ENCODE data around the gene ADORA1. TPM values are rescaled to one million over a fixed set of nuclear protein-coding genes. Genes with fewer than 3 reads are reported as not detected.

The ADORA1 gene
- total RNA-seq: 4.1 TPM
- long read RNA-seq, partial matches to known transcripts: 4 of 6 reads
- long read RNA-seq, other reads (novel, unspliced or antisense): 2 of 6 reads

- Histone ChIP-seq H3K27me3 (peaks cover 38% of the 10 kb centered on the region), H3K27ac (no peak within 1 kb of the TSS)
Observed at GRCh38 chr1:203127666-203128430, at the start of gene ADORA1. Gene ADORA1 (plus strand): TSS chr1:203127726. CDS start chr1:203128842, 1,116 bp downstream.

GRCh38 chr1:203077956-203078355 is 49.6 kb upstream of the ADORA1 start:
- DNase-seq (no peak), ATAC-seq (no peak)
- Histone ChIP-seq H3K36me3 (no peaks in the 10 kb centered on the region), H3K27ac (no peak overlapping the region), H3K27me3 (peaks cover 7% of the 10 kb centered on the region), H3K4me3 (no peak overlapping the region), H3K4me1 (peaks cover 8% of the 10 kb centered on the region), H3K9me3 (no peaks in the 10 kb centered on the region)
- intact Hi-C loops (cut with DNase I): no loop called here
- no peak for TF ChIP-seq CTCF (IDR thresholded peaks at IDR 0.05)

More at GRCh38 chr1:203127666-203128430, at the start of gene ADORA1:
- Histone ChIP-seq H3K9me3 (no peaks in the 10 kb centered on the region), H3K4me1 (peaks cover 41% of the 10 kb centered on the region), H3K36me3 (no peaks in the 10 kb centered on the region), H3K4me3 (peak within 1 kb of the TSS; percentile 46)
- TF ChIP-seq CTCF (IDR thresholded peaks at IDR 0.05): no peak
- intact Hi-C loops (cut with DNase I): no loop called here
- ATAC-seq (peak; percentile 85), DNase-seq (peak; percentile 85)

- H3K4me1 ChIP-seq: peaks cover 8% of the 10 kb centered on the region
- TF ChIP-seq CTCF (IDR thresholded peaks at IDR 0.05): no peak
- no peaks in the 10 kb centered on the region for H3K36me3 ChIP-seq
- H3K4me3 ChIP-seq: no peak overlapping the region
- DNase-seq (no peak), ATAC-seq (no peak)
- intact Hi-C loops (cut with DNase I): no loop called here
- H3K27ac ChIP-seq: no peak overlapping the region
- peaks cover 7% of the 10 kb centered on the region for H3K27me3 ChIP-seq
- no peaks in the 10 kb centered on the region for H3K9me3 ChIP-seq
Observed at GRCh38 chr1:203078478-203078877, 49.0 kb upstream of the ADORA1 start.

GRCh38 chr1:203080456-203080855 is 47.1 kb upstream of the ADORA1 start:
- peaks cover 6% of the 10 kb centered on the region for H3K4me1 ChIP-seq
- no peaks in the 10 kb centered on the region for H3K36me3 ChIP-seq
- DNase-seq: no peak
- no peak overlapping the region for H3K4me3 ChIP-seq
- no peaks in the 10 kb centered on the region for H3K9me3 ChIP-seq
- no peak for ATAC-seq
- no peak overlapping the region for H3K27ac ChIP-seq
- H3K27me3 ChIP-seq: peaks cover 6% of the 10 kb centered on the region
- TF ChIP-seq CTCF (IDR thresholded peaks at IDR 0.05): no peak
- intact Hi-C loops (cut with DNase I): no loop called here

GRCh38 chr1:203081465-203082230 is 45.9 kb upstream of the ADORA1 start:
- intact Hi-C loops (cut with DNase I): no loop called here
- no peaks in the 10 kb centered on the region for H3K9me3 ChIP-seq
- ATAC-seq (no peak), DNase-seq (no peak)
- no peak overlapping the region for H3K27ac ChIP-seq
- H3K4me3 ChIP-seq: no peak overlapping the region
- H3K4me1 ChIP-seq: no peaks in the 10 kb centered on the region
- TF ChIP-seq CTCF (IDR thresholded peaks at IDR 0.05): no peak
- H3K36me3 ChIP-seq: no peaks in the 10 kb centered on the region
- H3K27me3 ChIP-seq: no peaks in the 10 kb centered on the region

All from upper lobe of right lung (tissue), 1 donor.